ENCODE results near the gene MAFG.

DNA sequence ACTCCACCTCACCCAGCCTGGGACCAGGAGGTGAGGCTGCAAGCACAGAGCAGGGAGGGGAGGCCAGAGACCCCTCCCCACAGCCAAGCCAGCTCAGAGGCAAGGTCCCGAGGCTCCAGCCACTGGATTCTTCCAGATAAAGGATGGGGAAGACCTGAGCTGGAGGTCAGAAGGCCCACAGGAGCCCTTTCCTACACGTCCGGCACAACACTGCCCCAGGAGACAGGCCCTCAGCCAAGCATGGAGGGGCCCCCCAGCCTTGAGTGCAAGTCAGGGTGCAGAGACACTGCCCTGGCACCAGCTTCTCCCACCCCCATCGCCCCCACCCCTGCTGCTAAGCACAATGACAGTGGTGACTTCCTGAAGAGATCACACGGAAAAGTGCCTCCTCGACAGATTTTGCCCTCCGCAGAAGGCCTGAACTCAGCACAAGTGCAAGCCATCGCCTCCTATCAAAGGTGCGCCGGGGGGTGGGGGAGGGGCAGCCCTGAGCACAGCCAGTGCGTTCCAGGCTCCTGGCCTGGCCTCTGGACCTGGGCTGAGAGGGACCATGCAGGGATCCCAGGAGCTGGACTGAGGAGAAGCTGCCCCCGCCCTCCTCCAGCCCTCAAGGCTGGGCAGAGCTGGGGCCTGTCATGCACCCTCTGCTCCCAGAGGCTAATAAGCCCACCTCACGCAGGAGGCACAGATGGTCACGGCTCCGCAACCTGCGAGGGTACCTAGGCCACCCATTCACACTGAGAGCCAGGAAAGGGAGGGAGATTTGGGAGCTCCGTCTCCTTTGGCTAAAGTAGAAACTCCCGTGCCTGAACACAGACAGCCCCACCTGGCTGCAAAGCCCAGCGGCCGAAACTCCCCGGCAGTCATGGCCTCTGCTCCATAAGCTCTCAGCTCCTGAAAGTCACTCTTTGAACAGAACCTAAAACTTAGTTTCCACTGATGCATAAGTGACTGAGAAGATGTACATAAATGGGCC lies 2.7 kb downstream of the MAFG start:
- no peak for TF ChIP-seq EP300 (IDR thresholded peaks at IDR 0.05)
- TF ChIP-seq POLR2A (IDR thresholded peaks at IDR 0.05) = no peak
